HUES6 (cell line): ENCODE data around the gene CTDSP2.
"Not testable (repeated sequence)": the region's sequence is repeated elsewhere in the genome, so short reads cannot be mapped to it uniquely, and the experiment has no call there.

ENCODE experiments used
- H3K27ac ChIP-seq: 2 replicates; pipeline ENCODE4 v1.7.0; 2013; ENCODE audit warnings: low read depth, mild to moderate bottlenecking, low read length, inconsistent platforms
- H3K27me3 ChIP-seq: 2 replicates; pipeline ENCODE4 v1.6.1; 2013; ENCODE audit warnings: low read length; ENCODE audit not compliant: control insufficient read depth, insufficient read depth
- H3K36me3 ChIP-seq: 2 replicates; pipeline ENCODE4 v1.6.1; 2013; ENCODE audit warnings: low read length; ENCODE audit not compliant: control insufficient read depth, insufficient read depth
- H3K4me1 ChIP-seq: 2 replicates; pipeline ENCODE4 v1.6.1; 2013; ENCODE audit warnings: low read length; ENCODE audit not compliant: control insufficient read depth, insufficient read depth
- H3K4me3 ChIP-seq: 2 replicates; pipeline ENCODE4 v1.5.1; 2013; ENCODE audit warnings: low read depth, low read length
- H3K9ac ChIP-seq: one replicate; pipeline ENCODE4 v1.6.1; 2013; ENCODE audit warnings: mild to moderate bottlenecking, low read length
- H3K9me3 ChIP-seq: 2 replicates; pipeline ENCODE4 v1.6.1; 2013; ENCODE audit warnings: low read depth, low read length; ENCODE audit not compliant: control insufficient read depth, insufficient read depth

CTDSP2 gene

DNA sequence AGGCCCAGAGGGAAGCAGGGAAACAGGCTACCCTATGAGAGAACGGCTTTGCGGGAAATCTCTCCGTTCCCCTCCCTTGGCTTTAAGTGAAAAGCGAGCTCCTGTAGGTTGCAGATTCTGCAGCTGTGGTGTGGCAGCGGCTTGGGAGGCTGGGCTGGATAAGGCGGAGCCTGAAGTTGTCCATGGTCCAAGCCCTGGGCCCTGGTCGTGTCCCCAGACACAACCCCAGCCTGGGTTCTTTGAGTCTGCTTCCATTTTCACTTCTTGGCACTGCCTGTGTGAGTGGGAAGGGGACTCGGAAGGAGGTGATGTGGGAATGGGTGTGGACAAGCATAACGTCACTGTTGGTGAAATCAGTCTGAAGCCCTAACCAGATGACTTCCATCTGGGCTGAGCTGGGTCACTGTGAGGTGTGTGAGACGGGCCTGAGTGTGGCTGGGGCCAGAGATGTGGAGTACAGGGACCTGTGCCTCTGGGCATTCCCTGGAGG is 43.0 kb upstream of the CTDSP2 start:
- Histone ChIP-seq H3K9ac (no peak overlapping the region), H3K27ac (no peak overlapping the region), H3K4me1 (peaks cover 36% of the 10 kb centered on the region), H3K36me3 (no peaks in the 10 kb centered on the region), H3K9me3 (peaks cover 5% of the 10 kb centered on the region), H3K4me3 (no peak overlapping the region), H3K27me3 (no peaks in the 10 kb centered on the region)

GRCh38 chr12:57888409-57889157 is 42.1 kb upstream of the CTDSP2 start:
- Histone ChIP-seq H3K4me3 (peak overlapping the region; percentile 11; the same call in 1 of the 2 replicates), H3K36me3 (no peaks in the 10 kb centered on the region), H3K9me3 (peaks cover 5% of the 10 kb centered on the region), H3K27ac (no peak overlapping the region), H3K4me1 (peaks cover 27% of the 10 kb centered on the region), H3K9ac (no peak overlapping the region), H3K27me3 (no peaks in the 10 kb centered on the region)

DNA sequence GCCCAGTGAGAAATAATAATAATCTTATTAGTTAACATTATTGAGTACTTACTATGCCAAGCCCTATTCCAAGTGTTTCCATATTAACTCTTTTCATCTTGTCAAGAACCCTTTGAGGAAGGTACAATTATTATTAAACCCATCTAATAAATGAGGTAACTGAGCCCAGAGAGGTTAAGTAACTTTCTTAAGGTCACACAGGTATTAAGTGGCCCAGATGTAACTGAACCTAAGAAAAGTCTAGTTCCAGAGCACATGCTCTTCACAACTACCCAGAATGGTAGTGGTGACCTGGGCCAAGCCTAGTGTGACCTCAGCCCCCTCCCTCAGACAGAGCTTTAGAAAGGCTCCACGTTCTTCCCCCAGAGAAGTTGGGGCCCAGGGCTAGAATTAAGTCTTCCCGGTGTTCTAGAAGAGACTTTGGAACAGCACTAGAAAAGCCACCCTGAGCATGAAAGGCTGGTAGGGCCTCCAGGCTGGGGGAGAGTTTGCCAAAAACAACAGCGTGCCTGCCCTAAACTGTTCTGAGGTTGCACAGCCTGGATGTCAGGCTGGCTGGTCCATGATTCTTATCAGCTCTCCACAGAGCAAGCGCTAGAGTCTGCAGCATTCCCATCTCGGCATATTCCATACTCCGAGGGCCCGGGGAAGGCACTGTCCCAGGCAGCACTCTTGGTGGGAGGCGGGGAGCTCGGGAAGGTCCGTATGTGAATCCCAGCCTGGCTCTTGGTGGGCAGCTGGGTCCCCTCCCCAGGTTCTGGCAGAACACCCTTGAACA is 41.3 kb upstream of the CTDSP2 start:
- H3K27ac ChIP-seq, result no peak overlapping the region
- peaks cover 5% of the 10 kb centered on the region for H3K9me3 ChIP-seq
- H3K9ac ChIP-seq, result no peak overlapping the region
- no peaks in the 10 kb centered on the region for H3K27me3 ChIP-seq
- peaks cover 23% of the 10 kb centered on the region for H3K4me1 ChIP-seq
- H3K4me3 ChIP-seq, result peak overlapping the region; percentile 11; the same call in 1 of the 2 replicates
- H3K36me3 ChIP-seq, result no peaks in the 10 kb centered on the region

GRCh38 chr12:57886964-57887363 is 40.4 kb upstream of the CTDSP2 start:
- not testable (repeated sequence) for H3K27me3 ChIP-seq, H3K9ac ChIP-seq, H3K4me3 ChIP-seq, H3K9me3 ChIP-seq, H3K27ac ChIP-seq, H3K36me3 ChIP-seq
- H3K4me1 ChIP-seq, result peaks cover 23% of the 10 kb centered on the region

DNA sequence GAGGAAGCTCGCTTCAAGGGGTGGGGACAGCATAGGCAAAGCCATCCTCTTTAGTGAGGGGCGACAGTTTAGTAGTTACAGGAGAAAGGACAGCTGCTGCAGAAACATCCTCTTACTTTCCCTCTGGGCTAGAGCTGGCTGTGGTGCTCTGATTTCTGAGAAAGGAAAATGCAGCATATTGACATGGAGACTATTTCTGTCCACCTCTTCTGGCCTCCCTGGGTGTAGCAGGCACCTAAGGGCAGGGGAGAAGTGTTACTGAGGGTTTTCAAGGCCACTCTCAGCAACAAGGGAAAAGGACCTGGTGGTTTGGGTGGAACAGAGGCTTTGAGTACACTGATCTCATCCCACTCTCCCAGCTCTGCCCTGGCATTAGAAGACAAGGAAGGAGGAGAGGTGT is 40.0 kb upstream of the CTDSP2 start:
- H3K9ac ChIP-seq, result no peak overlapping the region
- H3K27ac ChIP-seq, result no peak overlapping the region
- H3K9me3 ChIP-seq, result peaks cover 5% of the 10 kb centered on the region
- no peak overlapping the region for H3K4me3 ChIP-seq
- H3K36me3 ChIP-seq, result no peaks in the 10 kb centered on the region
- H3K27me3 ChIP-seq, result no peaks in the 10 kb centered on the region
- H3K4me1 ChIP-seq, result peaks cover 23% of the 10 kb centered on the region

GRCh38 chr12:57885207-57885606 is 38.7 kb upstream of the CTDSP2 start:
- Histone ChIP-seq H3K27me3 (no peaks in the 10 kb centered on the region), H3K36me3 (no peaks in the 10 kb centered on the region), H3K27ac (no peak overlapping the region), H3K9ac (no peak overlapping the region), H3K4me1 (peaks cover 23% of the 10 kb centered on the region), H3K9me3 (peaks cover 5% of the 10 kb centered on the region), H3K4me3 (no peak overlapping the region)

- Histone ChIP-seq H3K4me3 (no peak overlapping the region), H3K4me1 (peaks cover 11% of the 10 kb centered on the region), H3K9me3 (peaks cover 5% of the 10 kb centered on the region), H3K27ac (no peak overlapping the region), H3K36me3 (no peaks in the 10 kb centered on the region), H3K9ac (no peak overlapping the region), H3K27me3 (no peaks in the 10 kb centered on the region)
These were observed 37.2 kb upstream of the CTDSP2 start for GRCh38 chr12:57883700-57884099.

DNA sequence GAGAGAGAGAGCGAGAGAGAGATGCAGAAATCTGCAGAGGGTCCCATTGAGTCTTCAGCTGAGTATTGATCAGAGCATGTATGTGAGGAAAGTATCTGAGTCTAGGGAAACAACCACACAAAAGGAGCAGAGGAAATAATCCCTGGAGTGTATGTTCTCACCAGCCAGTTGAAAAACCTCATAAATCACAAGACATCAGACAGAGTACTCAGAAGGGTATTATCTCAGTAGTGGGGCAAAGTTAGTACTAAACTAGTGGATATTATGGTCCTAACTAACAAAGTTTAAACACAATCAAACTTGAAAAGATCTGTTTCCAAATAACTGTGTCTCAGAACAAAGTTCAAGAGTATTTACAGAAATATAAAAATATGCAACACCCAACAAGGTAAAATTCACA is 36.5 kb upstream of the CTDSP2 start:
- H3K27me3 ChIP-seq, result no peaks in the 10 kb centered on the region
- no peak overlapping the region for H3K27ac ChIP-seq
- peaks cover 5% of the 10 kb centered on the region for H3K9me3 ChIP-seq
- H3K36me3 ChIP-seq, result no peaks in the 10 kb centered on the region
- peaks cover 4% of the 10 kb centered on the region for H3K4me1 ChIP-seq
- H3K4me3 ChIP-seq, result no peak overlapping the region
- H3K9ac ChIP-seq, result no peak overlapping the region

DNA sequence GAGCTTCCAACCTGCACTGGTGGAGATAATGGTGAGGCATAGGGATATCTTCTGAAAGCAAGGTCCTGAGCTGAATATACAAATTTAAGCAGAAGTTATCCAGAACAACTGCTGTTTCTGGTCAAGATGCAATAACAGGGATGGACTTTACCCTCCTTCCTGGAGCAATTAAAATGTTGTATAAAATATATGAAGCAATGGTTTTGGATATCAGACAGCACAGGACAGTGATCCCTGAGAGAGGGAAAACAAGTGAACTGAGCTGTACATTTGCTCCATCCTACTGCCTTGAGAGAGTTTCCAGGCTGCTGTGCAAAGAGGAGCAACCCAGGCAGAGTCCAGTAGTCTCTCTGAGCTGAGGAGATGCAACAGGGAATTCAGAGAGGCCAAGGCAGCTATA is 36.0 kb upstream of the CTDSP2 start:
- Histone ChIP-seq H3K9ac (no peak overlapping the region), H3K9me3 (peaks cover 5% of the 10 kb centered on the region), H3K4me1 (no peaks in the 10 kb centered on the region), H3K27me3 (no peaks in the 10 kb centered on the region), H3K4me3 (no peak overlapping the region), H3K27ac (no peak overlapping the region), H3K36me3 (no peaks in the 10 kb centered on the region)

DNA sequence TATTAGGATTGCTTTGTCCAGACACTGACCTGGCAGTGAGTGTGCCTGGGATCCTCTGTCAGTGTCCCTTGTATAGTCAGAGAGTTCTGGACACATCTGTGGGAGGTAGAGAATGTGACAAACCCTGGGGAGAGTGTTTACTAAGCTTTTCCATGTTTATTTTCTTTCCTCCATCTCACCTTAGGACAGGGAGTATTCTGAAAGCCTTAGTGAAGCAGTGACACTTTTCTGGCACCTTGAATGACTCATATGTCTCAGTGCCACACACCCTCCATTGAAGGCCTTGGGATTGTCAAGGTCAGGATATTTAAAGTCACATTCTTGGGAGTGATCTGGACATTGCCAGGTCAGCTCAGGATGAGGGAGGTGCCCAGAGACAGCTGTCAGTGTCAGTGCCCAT is 34.9 kb upstream of the CTDSP2 start:
- H3K27ac ChIP-seq, result no peak overlapping the region
- H3K9me3 ChIP-seq, result peaks cover 5% of the 10 kb centered on the region
- no peaks in the 10 kb centered on the region for H3K4me1 ChIP-seq
- H3K36me3 ChIP-seq, result no peaks in the 10 kb centered on the region
- H3K27me3 ChIP-seq, result no peaks in the 10 kb centered on the region
- no peak overlapping the region for H3K9ac ChIP-seq
- H3K4me3 ChIP-seq, result no peak overlapping the region

GRCh38 chr12:57881035-57881434 is 34.5 kb upstream of the CTDSP2 start:
- not testable (repeated sequence) for H3K27ac ChIP-seq

More at GRCh38 chr12:57881035-57881434, 34.5 kb upstream of the CTDSP2 start:
- not testable (repeated sequence) for H3K9me3 ChIP-seq, H3K9ac ChIP-seq, H3K4me3 ChIP-seq, H3K4me1 ChIP-seq, H3K36me3 ChIP-seq, H3K27me3 ChIP-seq
